GM12892 (cell line): ENCODE data around the gene TEC.

Source experiments
- POLR2A ChIP-seq: IDR thresholded peaks from 2 replicates; pipeline ENCODE4 v1.6.1; 2011; ENCODE audit warnings: low read depth, low read length, control low read depth
- POLR2AphosphoS5 ChIP-seq: IDR thresholded peaks from 2 replicates; pipeline ENCODE4 v1.6.1; 2011; ENCODE audit warnings: low read depth, low read length, control low read depth
- TAF1 ChIP-seq: IDR thresholded peaks from 2 replicates; pipeline ENCODE4 v1.6.1; 2011; ENCODE audit warnings: low read depth, mild to moderate bottlenecking, control low read depth, low read length, borderline replicate concordance

DNA sequence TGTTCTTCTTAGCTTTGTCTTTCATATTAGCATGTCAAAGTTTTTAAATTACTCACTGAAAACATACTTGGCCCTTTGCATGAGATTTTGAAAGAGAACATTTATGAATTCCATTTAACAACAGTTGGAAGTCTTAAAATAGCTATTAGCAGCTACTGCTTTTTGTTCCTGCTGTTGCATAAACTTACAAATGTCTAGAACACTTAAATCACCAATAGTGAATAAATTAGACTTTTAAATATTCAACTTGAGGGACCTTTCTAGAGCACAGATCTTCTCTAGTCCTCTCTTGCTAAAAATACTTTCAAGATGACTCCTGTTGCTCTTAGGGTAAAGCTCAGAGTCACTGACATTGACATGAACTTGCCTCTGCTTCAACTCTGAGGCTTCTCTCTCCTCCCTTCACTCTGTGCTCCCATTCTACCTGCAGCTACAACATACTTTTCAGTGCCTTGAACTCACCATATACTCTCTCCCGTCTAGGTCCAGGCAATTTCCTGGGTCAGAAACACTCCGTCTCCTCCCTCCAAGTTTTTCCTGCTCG lies 119.7 kb downstream of the TEC start:
- TF ChIP-seq POLR2A = no peak
- no peak for TF ChIP-seq POLR2AphosphoS5
- TF ChIP-seq TAF1 = no peak
